HFF-Myc (cell line): Measurements from ENCODE around the gene CDKN2AIP.

ENCODE experiments used
- DNase-seq: peaks from one replicate; pipeline ENCODE4 v3.0.0-alpha.2; 2011; ENCODE audit warnings: low read depth; ENCODE audit errors: extremely low read depth
- H3K4me3 ChIP-seq: replicated peaks from 2 replicates; pipeline ENCODE4 v1.5.1; 2011; ENCODE audit warnings: low read depth, mild to moderate bottlenecking, control low read depth, low read length
- TF ChIP-seq, protein P1 (sequence below): IDR thresholded peaks from 2 replicates; pipeline ENCODE4 v1.5.1; 2012; ENCODE audit warnings: mild to moderate bottlenecking, low read depth, low read length, control low read depth; ENCODE audit errors: missing control alignments

The CDKN2AIP gene

DNA sequence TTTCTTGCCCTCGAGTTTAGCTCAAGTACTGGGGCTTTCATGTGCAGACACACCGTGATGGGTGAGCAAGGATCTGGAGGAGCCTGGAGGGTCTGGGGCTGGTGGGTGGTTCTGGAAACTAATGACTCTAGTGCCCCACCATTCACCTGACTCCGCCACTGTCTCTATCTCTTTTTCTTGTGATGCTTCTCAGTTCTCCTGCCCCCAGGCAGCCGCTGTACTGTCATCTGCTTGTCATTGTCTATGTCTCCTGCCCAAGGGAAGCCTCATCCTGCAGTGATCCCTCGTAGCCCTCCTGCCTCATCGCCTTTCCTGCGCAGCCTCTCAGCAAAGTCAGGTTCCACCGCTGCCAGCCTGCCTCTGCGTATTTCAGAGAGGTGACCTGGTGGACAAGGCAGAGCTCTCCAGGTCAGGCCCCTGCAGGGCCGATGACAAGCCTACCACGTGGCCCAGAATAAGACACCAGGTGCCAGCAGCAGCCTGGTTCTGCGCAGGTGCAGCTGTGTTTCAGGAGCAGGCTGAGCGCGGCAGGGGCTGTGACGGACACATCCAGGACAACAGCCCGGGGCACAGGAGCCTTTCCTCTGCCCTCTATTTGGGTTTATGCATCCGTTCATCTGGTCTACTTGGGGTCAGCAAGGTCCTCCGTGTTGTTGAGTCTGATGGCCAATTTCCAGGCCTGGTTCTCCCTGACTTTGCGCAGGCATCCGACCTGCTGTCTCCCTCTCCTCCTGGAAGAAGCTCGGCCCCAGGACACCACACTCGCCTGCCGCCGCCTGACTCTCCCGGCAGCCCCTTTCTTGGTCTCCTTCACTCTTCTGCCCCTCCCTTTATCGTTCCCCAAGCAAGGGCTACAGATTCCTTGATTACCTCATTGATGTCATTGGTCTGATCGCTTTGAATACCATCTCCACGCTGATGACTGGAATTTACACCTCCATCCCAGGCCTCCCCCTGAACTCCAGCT lies 30.9 kb upstream of the CDKN2AIP start:
- TF ChIP-seq, protein P1, sequence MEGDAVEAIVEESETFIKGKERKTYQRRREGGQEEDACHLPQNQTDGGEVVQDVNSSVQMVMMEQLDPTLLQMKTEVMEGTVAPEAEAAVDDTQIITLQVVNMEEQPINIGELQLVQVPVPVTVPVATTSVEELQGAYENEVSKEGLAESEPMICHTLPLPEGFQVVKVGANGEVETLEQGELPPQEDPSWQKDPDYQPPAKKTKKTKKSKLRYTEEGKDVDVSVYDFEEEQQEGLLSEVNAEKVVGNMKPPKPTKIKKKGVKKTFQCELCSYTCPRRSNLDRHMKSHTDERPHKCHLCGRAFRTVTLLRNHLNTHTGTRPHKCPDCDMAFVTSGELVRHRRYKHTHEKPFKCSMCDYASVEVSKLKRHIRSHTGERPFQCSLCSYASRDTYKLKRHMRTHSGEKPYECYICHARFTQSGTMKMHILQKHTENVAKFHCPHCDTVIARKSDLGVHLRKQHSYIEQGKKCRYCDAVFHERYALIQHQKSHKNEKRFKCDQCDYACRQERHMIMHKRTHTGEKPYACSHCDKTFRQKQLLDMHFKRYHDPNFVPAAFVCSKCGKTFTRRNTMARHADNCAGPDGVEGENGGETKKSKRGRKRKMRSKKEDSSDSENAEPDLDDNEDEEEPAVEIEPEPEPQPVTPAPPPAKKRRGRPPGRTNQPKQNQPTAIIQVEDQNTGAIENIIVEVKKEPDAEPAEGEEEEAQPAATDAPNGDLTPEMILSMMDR = no peak
- H3K4me3 ChIP-seq = no peak overlapping the region
- no peak for DNase-seq

DNA sequence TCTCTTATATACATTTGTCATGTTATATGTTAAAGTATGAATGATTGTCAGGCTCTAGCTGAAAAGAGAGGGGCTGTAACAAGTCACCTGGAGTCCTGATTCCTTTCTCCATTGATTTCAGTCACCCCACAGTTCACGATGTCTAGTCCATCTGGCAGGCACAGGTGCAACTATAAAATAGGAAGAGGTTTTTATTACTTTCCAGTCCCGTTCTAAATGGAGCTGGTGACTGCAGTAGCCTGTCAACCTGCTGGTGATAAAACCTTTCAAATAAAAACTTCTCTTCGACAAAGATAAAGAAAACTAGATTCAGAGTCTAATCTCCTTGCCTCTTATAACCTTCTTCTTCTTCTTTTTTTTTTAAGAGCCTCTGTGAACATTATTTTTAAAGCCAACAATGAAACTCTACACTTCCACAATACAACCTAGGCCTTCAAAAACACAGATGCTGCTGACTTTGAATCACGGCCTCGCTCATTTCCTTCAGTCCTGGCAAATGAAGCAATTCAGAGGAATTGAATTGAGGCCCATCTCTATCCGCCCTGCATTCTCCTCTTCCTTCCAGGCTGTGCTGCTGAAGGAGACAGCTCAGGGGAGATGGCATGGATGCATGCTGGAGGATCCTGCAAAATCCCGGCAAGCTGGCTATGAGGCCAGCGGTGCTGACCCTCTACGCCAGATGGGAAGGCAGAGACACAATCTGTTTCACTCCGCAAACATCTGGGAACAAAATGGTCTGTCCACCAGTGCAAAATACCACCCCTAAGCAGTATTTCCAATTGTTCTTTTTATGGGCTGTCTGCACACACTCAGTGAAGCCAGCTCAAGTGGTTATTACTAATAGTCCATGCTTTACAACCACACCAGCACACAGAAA lies 27.3 kb upstream of the CDKN2AIP start:
- H3K4me3 ChIP-seq = no peak overlapping the region
- TF ChIP-seq, protein P1 = no peak
- DNase-seq = no peak

DNA sequence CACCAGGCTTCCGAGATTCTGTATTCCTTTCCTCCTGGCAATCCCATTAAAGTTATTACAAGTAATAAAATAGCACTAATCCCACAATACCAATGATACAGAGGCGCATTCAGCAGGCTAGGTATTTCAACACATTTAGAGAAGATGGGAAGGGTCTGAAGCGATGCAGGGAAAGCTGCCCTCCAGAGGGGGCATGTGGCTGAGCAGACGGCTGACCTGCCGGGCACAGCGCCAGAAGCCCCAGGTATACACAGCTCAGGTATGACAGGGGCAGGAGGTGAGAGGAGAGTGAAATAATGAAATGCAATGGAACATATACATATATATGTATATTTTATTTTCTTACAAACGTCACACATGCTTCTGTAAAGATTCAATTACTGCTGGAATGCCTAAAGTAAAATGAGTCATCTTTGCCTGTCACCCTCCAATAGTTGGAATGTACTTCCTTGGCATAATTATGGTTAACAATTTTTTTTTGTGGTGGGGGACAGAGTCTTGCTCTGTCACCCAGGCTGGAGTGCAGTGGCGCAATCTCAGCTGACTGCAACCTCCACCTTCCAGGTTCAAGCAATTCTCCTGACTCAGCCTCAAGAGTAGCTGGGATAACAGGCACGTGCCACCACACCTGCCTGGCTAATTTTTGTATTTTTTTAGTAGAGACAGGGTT lies 21.3 kb upstream of the CDKN2AIP start:
- no peak for DNase-seq
- H3K4me3 ChIP-seq = no peak overlapping the region
- TF ChIP-seq, protein P1 = no peak

DNA sequence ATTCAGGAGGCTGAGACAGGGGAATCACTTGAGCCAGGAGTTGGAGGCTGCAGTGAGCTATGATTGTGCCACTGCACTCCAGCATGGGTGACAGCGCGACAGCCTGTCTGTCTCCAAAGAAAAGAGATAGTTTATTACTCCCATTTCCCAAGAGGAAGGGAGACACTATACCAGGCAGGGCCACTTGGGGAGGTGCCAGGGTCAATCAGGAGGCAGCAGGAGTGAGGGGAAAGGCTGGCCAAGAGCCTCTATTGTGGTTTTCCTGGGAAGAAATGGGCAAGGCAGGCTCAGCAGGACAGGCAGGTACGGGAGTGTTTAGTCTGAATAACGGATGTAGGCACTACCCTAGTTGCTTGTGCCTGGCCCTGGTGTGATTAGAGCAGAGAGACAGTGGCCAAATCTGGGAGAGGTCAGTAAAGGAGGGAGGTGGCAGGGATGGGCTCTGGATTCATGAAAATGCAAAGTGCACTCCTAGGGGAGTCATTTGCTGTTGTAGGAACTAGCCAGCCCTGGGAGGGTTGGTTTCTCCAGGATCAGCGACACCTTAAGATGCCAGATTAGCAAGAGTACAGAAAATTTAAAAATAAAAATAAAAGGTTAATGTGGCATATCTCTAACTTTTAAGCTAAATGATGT lies 20.2 kb upstream of the CDKN2AIP start:
- TF ChIP-seq, protein P1 = no peak
- DNase-seq = no peak
- H3K4me3 ChIP-seq = no peak overlapping the region

DNA sequence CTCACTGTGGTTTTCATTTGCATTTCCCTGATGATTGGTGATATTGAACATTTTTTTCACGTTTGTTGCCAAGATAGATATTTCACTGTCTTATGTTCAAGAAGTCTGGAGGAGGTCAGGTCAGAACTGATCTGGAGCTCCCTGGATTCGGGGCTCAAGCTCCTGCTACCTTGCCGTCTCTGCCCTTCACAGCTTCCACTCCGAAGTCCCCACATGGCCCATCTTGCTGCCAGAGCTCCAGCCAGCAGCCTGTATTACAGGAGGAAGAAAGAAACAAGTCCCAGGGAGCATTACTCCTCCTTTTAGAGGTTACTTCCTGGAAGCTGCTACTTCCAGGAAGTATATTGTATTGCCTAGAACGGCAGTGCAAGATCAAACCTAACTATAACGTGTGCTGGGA lies 17.9 kb upstream of the CDKN2AIP start:
- TF ChIP-seq, protein P1 = no peak
- DNase-seq = no peak
- H3K4me3 ChIP-seq = no peak overlapping the region

DNA sequence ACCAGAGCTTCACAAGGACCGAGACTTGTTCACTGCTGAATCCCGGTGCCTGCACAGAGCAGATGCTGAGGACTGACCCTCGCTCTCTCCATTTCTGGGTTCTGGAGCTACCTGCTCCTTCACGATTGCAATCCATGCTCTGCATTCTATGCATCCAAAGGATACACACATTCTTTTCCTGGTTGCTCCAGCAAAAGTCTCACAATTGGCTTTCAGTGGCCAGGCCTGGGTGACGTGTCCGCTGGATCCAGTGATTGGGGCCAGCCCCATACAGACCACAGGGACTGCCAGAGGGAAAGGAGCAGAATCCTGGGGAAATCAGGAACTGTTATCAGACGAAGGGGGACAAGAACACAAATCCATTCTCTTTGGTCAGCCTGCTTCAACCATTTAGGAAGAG lies 14.9 kb upstream of the CDKN2AIP start:
- TF ChIP-seq, protein P1 = no peak
- DNase-seq = no peak
- H3K4me3 ChIP-seq = no peak overlapping the region
